Osteoblast (primary cell): ENCODE results near the gene KMT5B. TPM values are rescaled to one million over a fixed set of nuclear protein-coding genes. Genes with fewer than 3 reads are reported as not detected.

Experiments used
- DNase-seq: peaks from one replicate; pipeline ENCODE4 v3.0.0; 2011; ENCODE audit warnings: low spot score, mixed read lengths; ENCODE audit not compliant: insufficient read length; ENCODE audit errors: missing footprints
- H2AFZ ChIP-seq: 2 replicates; pipeline ENCODE4 v1.6.0; 2011; ENCODE audit warnings: mild to moderate bottlenecking, low read length
- H3K27ac ChIP-seq: 2 replicates; pipeline ENCODE4 v1.5.1; 2011; ENCODE audit warnings: mild to moderate bottlenecking, low read depth, low read length, moderate library complexity
- H3K27me3 ChIP-seq: 2 replicates; pipeline ENCODE4 v1.6.0; 2012; ENCODE audit warnings: mild to moderate bottlenecking, control low read depth, inconsistent platforms, low read length, moderate library complexity; ENCODE audit not compliant: insufficient read depth
- H3K36me3 ChIP-seq: 2 replicates; pipeline ENCODE4 v1.5.1; 2011; ENCODE audit warnings: mild to moderate bottlenecking, low read length, control low read depth, moderate library complexity; ENCODE audit not compliant: insufficient read depth
- H3K4me1 ChIP-seq: 2 replicates; pipeline ENCODE4 v1.5.1; 2011; ENCODE audit warnings: mild to moderate bottlenecking, low read length, control low read depth, moderate library complexity; ENCODE audit not compliant: insufficient read depth
- H3K4me2 ChIP-seq: 2 replicates; pipeline ENCODE4 v1.6.0; 2011; ENCODE audit warnings: mild to moderate bottlenecking, low read length; ENCODE audit not compliant: insufficient read depth
- H3K4me3 ChIP-seq: fragments of 200-600 bp; sonication (generic); 3 replicates; pipeline ENCODE4 v1.5.1; 2012; ENCODE audit warnings: mild to moderate bottlenecking, low read length, inconsistent platforms; ENCODE audit not compliant: insufficient read depth
- H3K79me2 ChIP-seq: 2 replicates; pipeline ENCODE4 v1.6.0; 2012; ENCODE audit warnings: mild to moderate bottlenecking, low read length, control low read depth, inconsistent platforms; ENCODE audit not compliant: insufficient read depth
- H3K9me3 ChIP-seq: 2 replicates; pipeline ENCODE4 v1.5.1; 2011; ENCODE audit warnings: low read depth, low read length, control low read depth
- H4K20me1 ChIP-seq: 2 replicates; pipeline ENCODE4 v1.6.0; 2012; ENCODE audit warnings: mild to moderate bottlenecking, low read length, control low read depth; ENCODE audit not compliant: insufficient read depth
- total RNA-seq: library from RNA; depleted of rRNA; stranded (reverse); fragments of >200 nt; gene quantifications from 2 replicates; pipeline ENCODE4 v1.2.3, GENCODE V29; 2012
- TF ChIP-seq, protein P1 (sequence below): IDR thresholded peaks from 2 replicates; pipeline ENCODE4 v1.5.1; 2011; ENCODE audit warnings: mild to moderate bottlenecking, low read depth, low read length, moderate library complexity; ENCODE audit errors: extremely low read depth

The KMT5B gene
- total RNA-seq, 1 donor, result 27.1 TPM

DNA sequence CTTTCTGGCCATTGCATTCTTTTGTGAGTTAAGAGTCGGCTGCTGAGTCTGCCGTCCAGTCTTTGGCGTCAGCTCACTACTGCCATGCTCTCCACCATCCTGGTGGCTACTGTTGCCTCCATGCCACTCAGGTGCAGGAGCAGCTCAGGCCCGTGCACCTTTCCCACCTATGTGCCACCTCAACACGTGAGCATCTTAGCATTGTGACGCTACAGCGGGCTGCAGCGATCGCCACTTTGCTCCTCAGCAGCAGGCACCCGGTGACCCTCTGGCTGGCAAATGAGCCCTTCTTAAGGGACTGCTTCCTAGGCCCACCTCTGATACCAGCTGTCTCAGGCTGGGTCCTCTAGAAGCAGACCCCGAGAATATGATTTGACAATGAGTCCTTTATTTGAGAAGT lies 11.5 kb upstream of the KMT5B start:
- Histone ChIP-seq H3K4me3 (no peak overlapping the region), H4K20me1 (no peaks in the 10 kb centered on the region), H3K4me2 (no peak overlapping the region), H3K36me3 (no peaks in the 10 kb centered on the region), H3K4me1 (no peaks in the 10 kb centered on the region), H2AFZ (no peak overlapping the region), H3K27me3 (peaks cover 6% of the 10 kb centered on the region), H3K9me3 (no peaks in the 10 kb centered on the region), H3K27ac (no peak overlapping the region), H3K79me2 (no peaks in the 10 kb centered on the region)
- TF ChIP-seq, protein P1, sequence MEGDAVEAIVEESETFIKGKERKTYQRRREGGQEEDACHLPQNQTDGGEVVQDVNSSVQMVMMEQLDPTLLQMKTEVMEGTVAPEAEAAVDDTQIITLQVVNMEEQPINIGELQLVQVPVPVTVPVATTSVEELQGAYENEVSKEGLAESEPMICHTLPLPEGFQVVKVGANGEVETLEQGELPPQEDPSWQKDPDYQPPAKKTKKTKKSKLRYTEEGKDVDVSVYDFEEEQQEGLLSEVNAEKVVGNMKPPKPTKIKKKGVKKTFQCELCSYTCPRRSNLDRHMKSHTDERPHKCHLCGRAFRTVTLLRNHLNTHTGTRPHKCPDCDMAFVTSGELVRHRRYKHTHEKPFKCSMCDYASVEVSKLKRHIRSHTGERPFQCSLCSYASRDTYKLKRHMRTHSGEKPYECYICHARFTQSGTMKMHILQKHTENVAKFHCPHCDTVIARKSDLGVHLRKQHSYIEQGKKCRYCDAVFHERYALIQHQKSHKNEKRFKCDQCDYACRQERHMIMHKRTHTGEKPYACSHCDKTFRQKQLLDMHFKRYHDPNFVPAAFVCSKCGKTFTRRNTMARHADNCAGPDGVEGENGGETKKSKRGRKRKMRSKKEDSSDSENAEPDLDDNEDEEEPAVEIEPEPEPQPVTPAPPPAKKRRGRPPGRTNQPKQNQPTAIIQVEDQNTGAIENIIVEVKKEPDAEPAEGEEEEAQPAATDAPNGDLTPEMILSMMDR, result no peak
- no peak for DNase-seq

DNA sequence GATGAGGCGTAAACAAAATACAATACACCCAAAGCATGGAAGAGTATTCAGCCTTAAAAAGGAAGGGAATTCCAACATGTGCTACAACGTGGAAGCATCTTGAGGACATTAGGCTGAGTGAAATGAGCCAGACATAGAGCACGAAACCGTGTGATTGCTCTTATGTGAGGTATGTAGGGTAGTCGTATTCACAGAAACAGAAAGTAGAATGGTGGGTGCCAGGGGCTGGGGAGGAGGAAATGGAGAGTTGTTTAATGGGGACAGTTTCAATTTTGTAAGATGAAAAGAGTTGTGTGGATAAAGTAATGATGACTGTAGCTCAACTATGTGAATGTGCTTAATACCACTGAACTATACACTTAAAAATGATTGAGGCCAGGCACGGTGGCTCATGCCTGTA lies 10.2 kb upstream of the KMT5B start:
- no peaks in the 10 kb centered on the region for H4K20me1 ChIP-seq
- H3K4me2 ChIP-seq, result no peak overlapping the region
- TF ChIP-seq, protein P1, result no peak
- no peak for DNase-seq
- H3K79me2 ChIP-seq, result no peaks in the 10 kb centered on the region
- no peaks in the 10 kb centered on the region for H3K36me3 ChIP-seq
- no peaks in the 10 kb centered on the region for H3K4me1 ChIP-seq
- no peak overlapping the region for H3K27ac ChIP-seq
- H3K9me3 ChIP-seq, result no peaks in the 10 kb centered on the region
- H2AFZ ChIP-seq, result no peak overlapping the region
- H3K4me3 ChIP-seq, result no peak overlapping the region
- H3K27me3 ChIP-seq, result peaks cover 6% of the 10 kb centered on the region

DNA sequence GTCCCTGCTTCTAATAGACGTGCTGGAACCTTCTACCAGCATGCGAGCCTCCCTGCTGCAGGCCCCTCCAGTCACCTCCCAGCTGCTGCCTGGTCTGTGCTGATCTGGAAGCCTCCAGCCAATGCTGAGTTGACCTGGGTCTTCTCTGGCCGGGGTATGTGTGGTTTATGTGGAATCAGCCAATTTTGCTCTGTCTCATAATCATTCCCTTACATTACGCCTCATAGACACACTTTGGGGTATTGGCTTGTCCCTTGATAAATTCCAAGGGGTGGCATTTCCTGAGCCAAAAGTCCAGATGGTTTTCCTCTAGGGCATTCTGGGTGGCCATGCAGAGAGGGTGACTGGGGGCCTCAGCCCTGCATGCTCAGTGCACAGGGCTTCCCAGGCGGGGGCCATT lies 8.3 kb upstream of the KMT5B start:
- Histone ChIP-seq H3K4me1 (no peaks in the 10 kb centered on the region), H3K36me3 (no peaks in the 10 kb centered on the region), H3K27ac (no peak overlapping the region), H3K79me2 (no peaks in the 10 kb centered on the region), H4K20me1 (no peaks in the 10 kb centered on the region), H3K9me3 (no peaks in the 10 kb centered on the region), H3K4me2 (no peak overlapping the region), H3K27me3 (peaks cover 10% of the 10 kb centered on the region), H2AFZ (no peak overlapping the region), H3K4me3 (no peak overlapping the region)
- TF ChIP-seq, protein P1, result no peak
- no peak for DNase-seq

DNA sequence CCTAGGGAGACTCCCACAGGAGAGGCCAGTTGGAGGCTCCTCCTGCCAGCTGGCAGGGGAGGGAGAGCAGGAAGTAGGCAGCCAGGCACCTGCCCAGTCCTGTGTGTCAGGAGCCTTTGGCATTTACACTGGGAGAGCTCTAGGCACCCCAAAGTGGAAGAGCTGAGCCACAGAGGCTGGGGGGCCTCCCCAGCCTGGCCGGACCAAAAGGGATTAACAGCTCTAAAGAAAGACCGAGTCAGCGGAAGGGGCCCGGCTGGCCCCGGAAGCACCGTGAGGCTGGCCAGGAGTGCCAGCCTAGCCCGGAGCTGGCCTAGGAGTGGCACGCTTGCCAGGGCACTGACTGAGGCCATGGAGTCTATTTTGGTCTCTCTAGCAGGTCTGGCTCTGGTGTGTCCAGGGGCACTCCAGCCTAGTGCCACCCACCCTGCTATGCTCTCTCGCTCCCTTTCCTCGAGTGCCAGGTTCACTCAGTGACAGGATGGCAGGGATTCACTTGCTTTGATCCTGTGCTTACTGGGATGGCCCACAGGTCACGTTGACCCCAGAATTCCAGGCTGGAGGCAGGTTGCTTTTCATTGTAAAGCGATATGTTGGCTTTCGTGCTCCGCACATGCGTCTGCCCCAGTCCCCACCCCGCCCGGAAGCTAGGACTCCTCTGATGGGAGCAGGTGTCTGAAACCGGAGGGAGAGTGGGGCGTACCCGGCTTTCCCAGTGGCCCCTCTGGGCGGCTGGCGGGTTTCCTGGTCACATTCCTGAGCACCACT lies 3.3 kb upstream of the KMT5B start:
- peaks cover 9% of the 10 kb centered on the region for H3K4me1 ChIP-seq
- H2AFZ ChIP-seq, result no peak overlapping the region
- peaks cover 12% of the 10 kb centered on the region for H4K20me1 ChIP-seq
- peaks cover 13% of the 10 kb centered on the region for H3K79me2 ChIP-seq
- DNase-seq, result peak; percentile 60
- H3K9me3 ChIP-seq, result no peaks in the 10 kb centered on the region
- H3K27me3 ChIP-seq, result peaks cover 4% of the 10 kb centered on the region
- no peak overlapping the region for H3K27ac ChIP-seq
- H3K36me3 ChIP-seq, result no peaks in the 10 kb centered on the region
- TF ChIP-seq, protein P1, result no peak
- H3K4me3 ChIP-seq, result no peak overlapping the region
- no peak overlapping the region for H3K4me2 ChIP-seq
